DND-41 (cell line): ENCODE measurements around the gene SORT1.
"Not testable (repeated sequence)": the region's sequence is repeated elsewhere in the genome, so short reads cannot be mapped to it uniquely, and the experiment has no call there.

Source experiments
- ATAC-seq: fragments of 200-7000 bp; cut with Tn5 transposase; 3 replicates; pipeline ENCODE4 v1.9.1; 2021; ENCODE audit warnings: low read depth; ENCODE audit not compliant: insufficient read depth
- DNase-seq: peaks from one replicate; pipeline ENCODE4 v3.0.0-alpha.2; 2020
- H2AFZ ChIP-seq: 2 replicates; pipeline ENCODE4 v1.6.0; 2012; ENCODE audit warnings: low read depth, low read length
- H3K27ac ChIP-seq: 2 replicates; pipeline ENCODE4 v1.5.1; 2012; ENCODE audit warnings: low read length, inconsistent platforms
- H3K27me3 ChIP-seq: fragments of 200-600 bp; sonication (generic); 2 replicates; pipeline ENCODE4 v1.6.0; 2012; ENCODE audit warnings: low read length, mild to moderate bottlenecking, inconsistent platforms; ENCODE audit not compliant: insufficient read depth, poor library complexity
- H3K36me3 ChIP-seq: 2 replicates; pipeline ENCODE4 v1.5.1; 2012; ENCODE audit warnings: low read length, inconsistent platforms; ENCODE audit not compliant: insufficient read depth
- H3K4me1 ChIP-seq: 2 replicates; pipeline ENCODE4 v1.5.1; 2012; ENCODE audit warnings: mild to moderate bottlenecking, low read length; ENCODE audit not compliant: insufficient read depth
- H3K4me2 ChIP-seq: 2 replicates; pipeline ENCODE4 v1.6.0; 2012; ENCODE audit warnings: mild to moderate bottlenecking, moderate library complexity, low read length, inconsistent platforms; ENCODE audit not compliant: insufficient read depth
- H3K4me3 ChIP-seq, 2 experiments: fragments of 200-600 bp in 1 of 2; shearing (Covaris generic) in 1 of 2; 2 replicates each; pipeline ENCODE4 v1.5.1; 2012 to 2016; ENCODE audit warnings: inconsistent platforms in 2 of 2, low read length in 2 of 2, mild to moderate bottlenecking in 2 of 2, low read depth in 1 of 2, moderate library complexity in 1 of 2
- H3K79me2 ChIP-seq: 2 replicates; pipeline ENCODE4 v1.6.0; 2012; ENCODE audit warnings: low read length, inconsistent platforms; ENCODE audit not compliant: insufficient read depth
- H3K9ac ChIP-seq: 2 replicates; pipeline ENCODE4 v1.6.0; 2012; ENCODE audit warnings: low read depth, mild to moderate bottlenecking, inconsistent platforms, low read length, moderate library complexity
- H3K9me3 ChIP-seq: 2 replicates; pipeline ENCODE4 v1.5.1; 2012; ENCODE audit warnings: low read length, moderate library complexity, mild to moderate bottlenecking, inconsistent platforms; ENCODE audit not compliant: insufficient read depth, severe bottlenecking
- H4K20me1 ChIP-seq: 2 replicates; pipeline ENCODE4 v1.6.0; 2012; ENCODE audit warnings: low read length; ENCODE audit not compliant: insufficient read depth
- CTCF ChIP-seq: IDR thresholded peaks from 2 replicates; pipeline ENCODE4 v1.5.1; 2012; ENCODE audit warnings: borderline replicate concordance, low read length, moderate library complexity, mild to moderate bottlenecking; ENCODE audit not compliant: poor library complexity, severe bottlenecking; ENCODE audit errors: extremely low read depth
- EZH2 ChIP-seq: IDR thresholded peaks from 3 replicates; pipeline ENCODE4 v1.6.1; 2012; ENCODE audit warnings: borderline replicate concordance, low read depth, mild to moderate bottlenecking, moderate library complexity, low read length, inconsistent platforms; ENCODE audit not compliant: severe bottlenecking

Gene SORT1

GRCh38 chr1:109396513-109396839, 1.2 kb downstream of the SORT1 start:
- Histone ChIP-seq H3K4me1 (peaks cover 51% of the 10 kb centered on the region), H3K27me3 (no peaks in the 10 kb centered on the region), H3K9me3 (no peaks in the 10 kb centered on the region), H3K9ac (peak overlapping the region; percentile 64), H2AFZ (no peak overlapping the region), H3K36me3 (peaks cover 13% of the 10 kb centered on the region; the same call in 1 of the 2 replicates), H3K79me2 (peaks cover 56% of the 10 kb centered on the region), H3K4me3 (peak overlapping the region; percentile 33 to 65; a peak in 3 of 4 replicates), H3K4me2 (peak overlapping the region; percentile 69), H4K20me1 (peaks cover 6% of the 10 kb centered on the region; the same call in 1 of the 2 replicates), H3K27ac (no peak overlapping the region)
- ATAC-seq = no peak
- TF ChIP-seq CTCF (no peak), EZH2 (no peak)
- no peak for DNase-seq

- Histone ChIP-seq H2AFZ (no peak overlapping the region), H3K9me3 (no peaks in the 10 kb centered on the region), H3K4me3 (peak overlapping the region; percentile 33 to 65; a peak in 3 of 4 replicates), H3K79me2 (peaks cover 62% of the 10 kb centered on the region), H3K27ac (no peak overlapping the region), H3K4me2 (peak overlapping the region; percentile 69), H3K27me3 (no peaks in the 10 kb centered on the region), H3K9ac (peak overlapping the region; percentile 64), H3K36me3 (peaks cover 6% of the 10 kb centered on the region; the same call in 1 of the 2 replicates), H3K4me1 (peaks cover 51% of the 10 kb centered on the region), H4K20me1 (peaks cover 6% of the 10 kb centered on the region; the same call in 1 of the 2 replicates)
- ATAC-seq (no peak), DNase-seq (no peak)
- TF ChIP-seq EZH2 (no peak), CTCF (no peak)
These were observed 1.9 kb downstream of the SORT1 start for GRCh38 chr1:109395602-109396512.

- H4K20me1 ChIP-seq, ATAC-seq, H3K27ac ChIP-seq, H3K9ac ChIP-seq, H3K36me3 ChIP-seq, DNase-seq, H3K27me3 ChIP-seq, H2AFZ ChIP-seq, H3K9me3 ChIP-seq, H3K4me3 ChIP-seq: not testable (repeated sequence)
- Histone ChIP-seq H3K4me1 (peaks cover 51% of the 10 kb centered on the region), H3K79me2 (peaks cover 68% of the 10 kb centered on the region), H3K4me2 (peak overlapping the region; percentile 69; the same call in 1 of the 2 replicates)
These were observed 2.5 kb downstream of the SORT1 start for GRCh38 chr1:109395282-109395599.

GRCh38 chr1:109394591-109395281, 3.0 kb downstream of the SORT1 start:
- no peak for TF ChIP-seq EZH2
- TF ChIP-seq CTCF = no peak
- H3K4me3 ChIP-seq = no peak overlapping the region
- ATAC-seq (no peak), DNase-seq (no peak)
- H3K9ac ChIP-seq = no peak overlapping the region
- H2AFZ ChIP-seq = no peak overlapping the region
- H3K79me2 ChIP-seq = peaks cover 73% of the 10 kb centered on the region
- H3K4me1 ChIP-seq = peaks cover 51% of the 10 kb centered on the region
- H3K27ac ChIP-seq = no peak overlapping the region
- H4K20me1 ChIP-seq = peaks cover 6% of the 10 kb centered on the region; the same call in 1 of the 2 replicates
- H3K9me3 ChIP-seq = no peaks in the 10 kb centered on the region
- peak overlapping the region; percentile 69; the same call in 1 of the 2 replicates for H3K4me2 ChIP-seq
- H3K27me3 ChIP-seq = no peaks in the 10 kb centered on the region
- H3K36me3 ChIP-seq = peaks cover 4% of the 10 kb centered on the region; the same call in 1 of the 2 replicates
